Natural killer cell (primary cell): ENCODE data around the gene TMEM182. TPM values are rescaled to one million over a fixed set of nuclear protein-coding genes. Genes with fewer than 3 reads are reported as not detected.

ENCODE experiments used
- ATAC-seq, 3 donors: fragments of 150-1000 bp in 2 of 3; fragments of 200-7000 bp in 1 of 3; cut with Tn5 transposase; 1 replicate in 1 of 3; 2 replicates in 2 of 3; pipeline ENCODE4 v1.10.0; 2021; ENCODE audit warnings: mild to moderate bottlenecking in 2 of 3, moderate library complexity in 2 of 3
- DNase-seq, 2 donors: peaks; one replicate each; pipeline versions ENCODE4 v3.0.0 to v3.0.0-alpha.2; 2013 to 2021; ENCODE audit warnings: mixed read lengths in 1 of 2
- H3K27ac ChIP-seq: one replicate; pipeline ENCODE4 v1.5.1; 2013; ENCODE audit warnings: mild to moderate bottlenecking, low read length
- H3K27me3 ChIP-seq: one replicate; pipeline ENCODE4 v1.6.1; 2013; ENCODE audit warnings: low read length; ENCODE audit not compliant: control insufficient read depth, insufficient read depth
- H3K36me3 ChIP-seq: one replicate; pipeline ENCODE4 v1.6.1; 2013; ENCODE audit warnings: low read length; ENCODE audit not compliant: control insufficient read depth, insufficient read depth
- H3K4me1 ChIP-seq: one replicate; pipeline ENCODE4 v1.6.1; 2013; ENCODE audit warnings: low read length; ENCODE audit not compliant: control insufficient read depth, insufficient read depth
- H3K4me3 ChIP-seq: one replicate; pipeline ENCODE4 v1.5.1; 2013; ENCODE audit warnings: low read length
- H3K9me3 ChIP-seq: one replicate; pipeline ENCODE4 v1.6.1; 2013; ENCODE audit warnings: low read length; ENCODE audit not compliant: control insufficient read depth, insufficient read depth
- H3K27ac Mint-ChIP-seq, 2 donors: one replicate each; pipeline ENCODE4 v1.8.0; 2022; ENCODE audit warnings: mild to moderate bottlenecking in 2 of 2, mixed read lengths in 2 of 2, moderate library complexity in 1 of 2
- H3K27me3 Mint-ChIP-seq, 2 donors: one replicate each; pipeline ENCODE4 v1.8.0; 2022; ENCODE audit warnings: low read depth in 2 of 2, mixed read lengths in 2 of 2
- H3K36me3 Mint-ChIP-seq: one replicate; pipeline ENCODE4 v1.8.0; 2022; ENCODE audit warnings: mixed read lengths
- H3K4me1 Mint-ChIP-seq, 2 donors: one replicate each; pipeline ENCODE4 v1.8.0; 2022; ENCODE audit warnings: mixed read lengths in 2 of 2
- H3K4me3 Mint-ChIP-seq: one replicate; pipeline ENCODE4 v1.8.0; 2022; ENCODE audit warnings: mild to moderate bottlenecking, moderate library complexity, mixed read lengths
- H3K9me3 Mint-ChIP-seq, 2 donors: one replicate each; pipeline ENCODE4 v1.8.0; 2022; ENCODE audit warnings: mixed read lengths in 2 of 2
- WGBS: methylation state at CpG from one replicate; pipeline ENCODE4 v1.1.7; 2013; ENCODE audit warnings: missing lambda C conversion rate; ENCODE audit not compliant: insufficient coverage; 5-methylcytosine and 5-hydroxymethylcytosine counted together
- intact Hi-C: fragments of 100-400 bp; cut with micrococcal nuclease; formaldehyde crosslinking; loops from one replicate; pipeline ENCODE4 v1.14.2; 2022
- total RNA-seq, 4 donors: library from RNA; stranded (reverse); fragments of 120-200 nt in 1 of 4; gene quantifications; one replicate each; pipeline versions ENCODE4 v1.2.3 to v1.2.4, GENCODE V29; 2013 to 2022
- TF ChIP-seq, protein P1 (sequence below): fragments of 200-600 bp; IDR thresholded peaks from one replicate; pipeline ENCODE4 v1.8.0; 2022; ENCODE audit warnings: antibody characterized with exemption

The TMEM182 gene, protein sequence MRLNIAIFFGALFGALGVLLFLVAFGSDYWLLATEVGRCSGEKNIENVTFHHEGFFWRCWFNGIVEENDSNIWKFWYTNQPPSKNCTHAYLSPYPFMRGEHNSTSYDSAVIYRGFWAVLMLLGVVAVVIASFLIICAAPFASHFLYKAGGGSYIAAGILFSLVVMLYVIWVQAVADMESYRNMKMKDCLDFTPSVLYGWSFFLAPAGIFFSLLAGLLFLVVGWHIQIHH
- total RNA-seq, result 1 to 10 TPM; 3.2 to 4.9 (median 4.1) TPM
- total RNA-seq (2013), result 5.3 TPM

- Mint-ChIP-seq H3K27ac (no peak within 1 kb of the TSS), H3K4me1 (peaks cover 0 to 5% of the 10 kb centered on the region in 2 donors), H3K4me3 (no peak within 1 kb of the TSS), H3K27me3 (no peaks in the 10 kb centered on the region), H3K9me3 (no peaks in the 10 kb centered on the region), H3K36me3 (no peaks in the 10 kb centered on the region)
- H3K4me3 ChIP-seq, result no peak within 1 kb of the TSS
- no peaks in the 10 kb centered on the region for H3K27me3 ChIP-seq
- no peak within 1 kb of the TSS for H3K27ac ChIP-seq
- 98% methylated on average over 4 of the region's 4 CpGs for WGBS
- intact Hi-C loops, result no loop called here
- no peaks in the 10 kb centered on the region for H3K36me3 ChIP-seq
- no peak for DNase-seq
- H3K9me3 ChIP-seq, result no peaks in the 10 kb centered on the region
- TF ChIP-seq, protein P1, sequence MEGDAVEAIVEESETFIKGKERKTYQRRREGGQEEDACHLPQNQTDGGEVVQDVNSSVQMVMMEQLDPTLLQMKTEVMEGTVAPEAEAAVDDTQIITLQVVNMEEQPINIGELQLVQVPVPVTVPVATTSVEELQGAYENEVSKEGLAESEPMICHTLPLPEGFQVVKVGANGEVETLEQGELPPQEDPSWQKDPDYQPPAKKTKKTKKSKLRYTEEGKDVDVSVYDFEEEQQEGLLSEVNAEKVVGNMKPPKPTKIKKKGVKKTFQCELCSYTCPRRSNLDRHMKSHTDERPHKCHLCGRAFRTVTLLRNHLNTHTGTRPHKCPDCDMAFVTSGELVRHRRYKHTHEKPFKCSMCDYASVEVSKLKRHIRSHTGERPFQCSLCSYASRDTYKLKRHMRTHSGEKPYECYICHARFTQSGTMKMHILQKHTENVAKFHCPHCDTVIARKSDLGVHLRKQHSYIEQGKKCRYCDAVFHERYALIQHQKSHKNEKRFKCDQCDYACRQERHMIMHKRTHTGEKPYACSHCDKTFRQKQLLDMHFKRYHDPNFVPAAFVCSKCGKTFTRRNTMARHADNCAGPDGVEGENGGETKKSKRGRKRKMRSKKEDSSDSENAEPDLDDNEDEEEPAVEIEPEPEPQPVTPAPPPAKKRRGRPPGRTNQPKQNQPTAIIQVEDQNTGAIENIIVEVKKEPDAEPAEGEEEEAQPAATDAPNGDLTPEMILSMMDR, result no peak
- no peak for ATAC-seq
- H3K4me1 ChIP-seq, result no peaks in the 10 kb centered on the region
Measured at GRCh38 chr2:102761763-102762162, at the start of gene TMEM182. Gene TMEM182, plus strand, starts transcription at chr2:102762031. Its CDS starts 187 bp downstream, at chr2:102762218.

GRCh38 chr2:102717308-102718018, 44.4 kb upstream of the TMEM182 start:
- no peak for ATAC-seq
- H3K9me3 ChIP-seq, result no peaks in the 10 kb centered on the region
- Mint-ChIP-seq H3K27me3 (no peaks in the 10 kb centered on the region), H3K9me3 (no peaks in the 10 kb centered on the region), H3K4me1 (no peaks in the 10 kb centered on the region), H3K4me3 (no peak overlapping the region), H3K36me3 (peaks cover 16% of the 10 kb centered on the region), H3K27ac (no peak overlapping the region)
- TF ChIP-seq, protein P1, result no peak
- H3K4me3 ChIP-seq, result no peak overlapping the region
- no peak for DNase-seq
- no peak overlapping the region for H3K27ac ChIP-seq
- intact Hi-C loops, result no loop called here
- WGBS, result 94% methylated on average over 4 of the region's 5 CpGs
- no peaks in the 10 kb centered on the region for H3K4me1 ChIP-seq
- H3K36me3 ChIP-seq, result peaks cover 40% of the 10 kb centered on the region
- H3K27me3 ChIP-seq, result no peaks in the 10 kb centered on the region

GRCh38 chr2:102718387-102719316, 43.2 kb upstream of the TMEM182 start:
- Mint-ChIP-seq H3K4me3 (no peak overlapping the region), H3K27me3 (no peaks in the 10 kb centered on the region), H3K27ac (no peak overlapping the region), H3K4me1 (no peaks in the 10 kb centered on the region), H3K36me3 (peaks cover 23% of the 10 kb centered on the region), H3K9me3 (no peaks in the 10 kb centered on the region)
- H3K27me3 ChIP-seq, result no peaks in the 10 kb centered on the region
- TF ChIP-seq, protein P1, result no peak
- DNase-seq (no peak), ATAC-seq (no peak)
- no peaks in the 10 kb centered on the region for H3K9me3 ChIP-seq
- H3K4me3 ChIP-seq, result no peak overlapping the region
- peaks cover 49% of the 10 kb centered on the region for H3K36me3 ChIP-seq
- intact Hi-C loops, result no loop called here
- no peak overlapping the region for H3K27ac ChIP-seq
- 98% methylated on average over 25 of the region's 26 CpGs for WGBS
- H3K4me1 ChIP-seq, result no peaks in the 10 kb centered on the region
